ENCODE data around the gene AKAP6. TPM values are rescaled to one million over a fixed set of nuclear protein-coding genes. Genes with fewer than 3 reads are reported as not detected.

Gene AKAP6
- 0.51 and 0.57 TPM in 2 replicates for total RNA-seq

GRCh38 chr14:32329146-32329545, at the start of gene AKAP6:
TSS of gene AKAP6 (plus strand) at chr14:32329298. CDS start at chr14:32433494, 104,196 bp downstream.
- H3K27ac Mint-ChIP-seq: no peak within 1 kb of the TSS
- H3K9me3 Mint-ChIP-seq: no peaks in the 10 kb centered on the region
- no peak for DNase-seq
- H3K36me3 Mint-ChIP-seq (ENCODE audit: low read depth): no peaks in the 10 kb centered on the region
- no peak within 1 kb of the TSS for H3K4me3 Mint-ChIP-seq
- H3K27me3 Mint-ChIP-seq: no peaks in the 10 kb centered on the region
- intact Hi-C loops (cut with micrococcal nuclease): no loop called here
- H3K4me1 Mint-ChIP-seq: no peaks in the 10 kb centered on the region

GRCh38 chr14:32286602-32287001, 42.5 kb upstream of the AKAP6 start:
- intact Hi-C loops (cut with micrococcal nuclease): no loop called here
- H3K27me3 Mint-ChIP-seq: no peaks in the 10 kb centered on the region
- no peak overlapping the region for H3K27ac Mint-ChIP-seq
- H3K36me3 Mint-ChIP-seq (ENCODE audit: low read depth): no peaks in the 10 kb centered on the region
- no peak for DNase-seq
- peaks cover 16% of the 10 kb centered on the region for H3K9me3 Mint-ChIP-seq
- H3K4me3 Mint-ChIP-seq: no peak overlapping the region
- H3K4me1 Mint-ChIP-seq: no peaks in the 10 kb centered on the region

GRCh38 chr14:32296366-32296765, 32.7 kb upstream of the AKAP6 start:
- intact Hi-C loops (cut with micrococcal nuclease): no loop called here
- Mint-ChIP-seq H3K9me3 (peaks cover 9% of the 10 kb centered on the region), H3K27me3 (no peaks in the 10 kb centered on the region)

GRCh38 chr14:32298346-32298745, 30.8 kb upstream of the AKAP6 start:
- intact Hi-C loops (cut with micrococcal nuclease): no loop called here
- DNase-seq: no peak
- Mint-ChIP-seq H3K4me1 (no peaks in the 10 kb centered on the region), H3K4me3 (no peak overlapping the region), H3K36me3 (ENCODE audit: low read depth) (no peaks in the 10 kb centered on the region), H3K27ac (no peak overlapping the region), H3K9me3 (peaks cover 4% of the 10 kb centered on the region), H3K27me3 (no peaks in the 10 kb centered on the region)

More at GRCh38 chr14:32296366-32296765, 32.7 kb upstream of the AKAP6 start:
- H3K4me1 Mint-ChIP-seq: no peaks in the 10 kb centered on the region
- no peak overlapping the region for H3K27ac Mint-ChIP-seq
- no peak for DNase-seq
- H3K4me3 Mint-ChIP-seq: no peak overlapping the region
- no peaks in the 10 kb centered on the region for H3K36me3 Mint-ChIP-seq (ENCODE audit: low read depth)

- H3K4me1 Mint-ChIP-seq: no peaks in the 10 kb centered on the region
- intact Hi-C loops (cut with micrococcal nuclease): no loop called here
Observed at GRCh38 chr14:32300136-32300535, 29.0 kb upstream of the AKAP6 start.

GRCh38 chr14:32303865-32304264, 25.2 kb upstream of the AKAP6 start:
- H3K36me3 Mint-ChIP-seq (ENCODE audit: low read depth): no peaks in the 10 kb centered on the region
- H3K4me1 Mint-ChIP-seq: no peaks in the 10 kb centered on the region
- no peak overlapping the region for H3K4me3 Mint-ChIP-seq
- intact Hi-C loops (cut with micrococcal nuclease): no loop called here
- no peak for DNase-seq
- H3K27me3 Mint-ChIP-seq: no peaks in the 10 kb centered on the region
- H3K9me3 Mint-ChIP-seq: no peaks in the 10 kb centered on the region
- no peak overlapping the region for H3K27ac Mint-ChIP-seq

More at GRCh38 chr14:32300136-32300535, 29.0 kb upstream of the AKAP6 start:
- H3K27me3 Mint-ChIP-seq: no peaks in the 10 kb centered on the region
- DNase-seq: no peak
- H3K4me3 Mint-ChIP-seq: no peak overlapping the region
- no peak overlapping the region for H3K27ac Mint-ChIP-seq
- H3K9me3 Mint-ChIP-seq: no peaks in the 10 kb centered on the region
- no peaks in the 10 kb centered on the region for H3K36me3 Mint-ChIP-seq (ENCODE audit: low read depth)

- no peak overlapping the region for H3K4me3 Mint-ChIP-seq
- no peaks in the 10 kb centered on the region for H3K36me3 Mint-ChIP-seq (ENCODE audit: low read depth)
- no peak overlapping the region for H3K27ac Mint-ChIP-seq
- H3K9me3 Mint-ChIP-seq: no peaks in the 10 kb centered on the region
- intact Hi-C loops (cut with micrococcal nuclease): no loop called here
- H3K4me1 Mint-ChIP-seq: no peaks in the 10 kb centered on the region
- DNase-seq: no peak
- H3K27me3 Mint-ChIP-seq: no peaks in the 10 kb centered on the region
Observed at GRCh38 chr14:32304296-32304695, 24.8 kb upstream of the AKAP6 start.

- Mint-ChIP-seq H3K27ac (no peak overlapping the region), H3K36me3 (ENCODE audit: low read depth) (no peaks in the 10 kb centered on the region), H3K27me3 (no peaks in the 10 kb centered on the region), H3K4me3 (no peak overlapping the region), H3K9me3 (no peaks in the 10 kb centered on the region), H3K4me1 (no peaks in the 10 kb centered on the region)
- no peak for DNase-seq
- intact Hi-C loops (cut with micrococcal nuclease): no loop called here
Observed at GRCh38 chr14:32306549-32306948, 22.5 kb upstream of the AKAP6 start.

- no peak overlapping the region for H3K27ac Mint-ChIP-seq
- intact Hi-C loops (cut with micrococcal nuclease): no loop called here
- no peaks in the 10 kb centered on the region for H3K36me3 Mint-ChIP-seq (ENCODE audit: low read depth)
- DNase-seq: no peak
- H3K27me3 Mint-ChIP-seq: no peaks in the 10 kb centered on the region
- H3K4me3 Mint-ChIP-seq: no peak overlapping the region
- no peaks in the 10 kb centered on the region for H3K4me1 Mint-ChIP-seq
- H3K9me3 Mint-ChIP-seq: no peaks in the 10 kb centered on the region
Observed at GRCh38 chr14:32307881-32308582, 21.1 kb upstream of the AKAP6 start.

GRCh38 chr14:32310876-32311275, 18.2 kb upstream of the AKAP6 start:
- Mint-ChIP-seq H3K4me1 (no peaks in the 10 kb centered on the region), H3K27me3 (no peaks in the 10 kb centered on the region), H3K36me3 (ENCODE audit: low read depth) (no peaks in the 10 kb centered on the region), H3K4me3 (no peak overlapping the region), H3K9me3 (no peaks in the 10 kb centered on the region), H3K27ac (no peak overlapping the region)
- DNase-seq: no peak
- intact Hi-C loops (cut with micrococcal nuclease): no loop called here

GRCh38 chr14:32311294-32312009, 17.6 kb upstream of the AKAP6 start:
- H3K36me3 Mint-ChIP-seq (ENCODE audit: low read depth): no peaks in the 10 kb centered on the region
- intact Hi-C loops (cut with micrococcal nuclease): no loop called here

GRCh38 chr14:32312010-32312331, 17.1 kb upstream of the AKAP6 start:
- no peak overlapping the region for H3K4me3 Mint-ChIP-seq
- H3K27ac Mint-ChIP-seq: no peak overlapping the region
- DNase-seq: no peak
- H3K4me1 Mint-ChIP-seq: no peaks in the 10 kb centered on the region
- no peaks in the 10 kb centered on the region for H3K27me3 Mint-ChIP-seq
- H3K9me3 Mint-ChIP-seq: no peaks in the 10 kb centered on the region
- no peaks in the 10 kb centered on the region for H3K36me3 Mint-ChIP-seq (ENCODE audit: low read depth)
- intact Hi-C loops (cut with micrococcal nuclease): no loop called here

More at GRCh38 chr14:32311294-32312009, 17.6 kb upstream of the AKAP6 start:
- no peak overlapping the region for H3K4me3 Mint-ChIP-seq
- H3K4me1 Mint-ChIP-seq: no peaks in the 10 kb centered on the region
- no peak for DNase-seq
- no peaks in the 10 kb centered on the region for H3K27me3 Mint-ChIP-seq
- no peak overlapping the region for H3K27ac Mint-ChIP-seq
- H3K9me3 Mint-ChIP-seq: no peaks in the 10 kb centered on the region

GRCh38 chr14:32313844-32314376, 15.2 kb upstream of the AKAP6 start:
- DNase-seq: no peak
- no peaks in the 10 kb centered on the region for H3K27me3 Mint-ChIP-seq
- H3K9me3 Mint-ChIP-seq: no peaks in the 10 kb centered on the region
- intact Hi-C loops (cut with micrococcal nuclease): no loop called here
- no peak overlapping the region for H3K27ac Mint-ChIP-seq
- H3K36me3 Mint-ChIP-seq (ENCODE audit: low read depth): no peaks in the 10 kb centered on the region
- no peaks in the 10 kb centered on the region for H3K4me1 Mint-ChIP-seq
- H3K4me3 Mint-ChIP-seq: no peak overlapping the region

- H3K4me3 Mint-ChIP-seq: no peak overlapping the region
- H3K4me1 Mint-ChIP-seq: no peaks in the 10 kb centered on the region
- no peaks in the 10 kb centered on the region for H3K27me3 Mint-ChIP-seq
- no peaks in the 10 kb centered on the region for H3K9me3 Mint-ChIP-seq
- intact Hi-C loops (cut with micrococcal nuclease): no loop called here
- H3K36me3 Mint-ChIP-seq (ENCODE audit: low read depth): no peaks in the 10 kb centered on the region
- no peak for DNase-seq
- no peak overlapping the region for H3K27ac Mint-ChIP-seq
Observed at GRCh38 chr14:32318087-32318795, 10.9 kb upstream of the AKAP6 start.

All from activated CD4-positive, alpha-beta T cell treated with anti-CD3 and anti-CD28 coated beads, Interleukin-2, amount 10 ng/mL, durations not matched to agents 24 days and 14 days (primary cell).